ENCODE measurements around the gene WIPF1. TPM values are rescaled to one million over a fixed set of nuclear protein-coding genes. Genes with fewer than 3 reads are reported as not detected.
A peak's percentile ranks its signal among the peaks of the same experiment; 100 is the strongest.

WIPF1 gene
- total RNA-seq, 1 experiment from 2014 or later: not detected

- no peak for DNase-seq (ENCODE audit: low spot score)
Measured at GRCh38 chr2:174595891-174596397, 1.7 kb downstream of the WIPF1 start.

- DNase-seq (ENCODE audit: low spot score): no peak
Measured at GRCh38 chr2:174595116-174595809, 2.3 kb downstream of the WIPF1 start.

- DNase-seq (ENCODE audit: low spot score): no peak
Measured at GRCh38 chr2:174594456-174594855, 3.1 kb downstream of the WIPF1 start.

- no peak for DNase-seq (ENCODE audit: low spot score)
Measured at GRCh38 chr2:174593574-174594203, 3.9 kb downstream of the WIPF1 start.

- no peak for DNase-seq (ENCODE audit: low spot score)
Measured at GRCh38 chr2:174593041-174593440, 4.6 kb downstream of the WIPF1 start.

GRCh38 chr2:174591740-174592139, 5.9 kb downstream of the WIPF1 start:
- DNase-seq (ENCODE audit: low spot score): no peak

- no peak for DNase-seq (ENCODE audit: low spot score)
Measured at GRCh38 chr2:174590928-174591648, 6.5 kb downstream of the WIPF1 start.

- no peak for DNase-seq (ENCODE audit: low spot score)
Measured at GRCh38 chr2:174590346-174590745, 7.3 kb downstream of the WIPF1 start.

- DNase-seq (ENCODE audit: low spot score): no peak
Measured at GRCh38 chr2:174589334-174589733, 8.3 kb downstream of the WIPF1 start.

GRCh38 chr2:174588463-174588862, 9.1 kb downstream of the WIPF1 start:
- DNase-seq (ENCODE audit: low spot score): no peak

- DNase-seq (ENCODE audit: low spot score): no peak
Measured at GRCh38 chr2:174587579-174587978, 10.0 kb downstream of the WIPF1 start.

GRCh38 chr2:174586418-174587295, 10.9 kb downstream of the WIPF1 start:
- DNase-seq (ENCODE audit: low spot score): no peak

GRCh38 chr2:174585657-174586252, 11.8 kb downstream of the WIPF1 start:
- DNase-seq (ENCODE audit: low spot score): no peak

GRCh38 chr2:174585146-174585545, 12.5 kb downstream of the WIPF1 start:
- no peak for DNase-seq (ENCODE audit: low spot score)

GRCh38 chr2:174581491-174581890, 16.1 kb downstream of the WIPF1 start:
- no peak for DNase-seq (ENCODE audit: low spot score)

GRCh38 chr2:174580951-174581350, 16.7 kb downstream of the WIPF1 start:
- DNase-seq (ENCODE audit: low spot score): no peak

- peak; percentile 7 for DNase-seq (ENCODE audit: low spot score)
Measured at GRCh38 chr2:174577967-174578589, 19.5 kb downstream of the WIPF1 start.

GRCh38 chr2:174575124-174575776, 22.4 kb downstream of the WIPF1 start:
- no peak for DNase-seq (ENCODE audit: low spot score)

- DNase-seq (ENCODE audit: low spot score): no peak
Measured at GRCh38 chr2:174574657-174575056, 22.9 kb downstream of the WIPF1 start.

GRCh38 chr2:174573621-174574081, 24.0 kb downstream of the WIPF1 start:
- DNase-seq (ENCODE audit: low spot score): no peak

Data from HT-29 (cell line).